HEK293 (cell line): ENCODE measurements around the gene GTSE1.

Experiments used
- EGR2 ChIP-seq: fragments of 450-650 bp; formaldehyde crosslinking; IDR thresholded peaks from 2 replicates; pipeline ENCODE4 v1.5.1; 2016; ENCODE audit warnings: low read depth, missing biosample characterization, missing genetic modification characterization
- GLI4 ChIP-seq: fragments of 450-650 bp; formaldehyde crosslinking; IDR thresholded peaks from 2 replicates; pipeline ENCODE4 v1.5.1; 2016; ENCODE audit warnings: missing biosample characterization, missing genetic modification characterization
- HOXA7 ChIP-seq: sonication (generic); formaldehyde crosslinking; IDR thresholded peaks from 2 replicates; pipeline ENCODE4 v1.8.1; 2022; ENCODE audit warnings: missing genetic modification reagents, borderline replicate concordance
- SCRT2 ChIP-seq: fragments of 450-650 bp; formaldehyde crosslinking; IDR thresholded peaks from 2 replicates; pipeline ENCODE4 v1.5.1; 2016; ENCODE audit warnings: missing biosample characterization, missing genetic modification characterization
- ZNF157 ChIP-seq: fragments of 450-650 bp; formaldehyde crosslinking; IDR thresholded peaks from 2 replicates; pipeline ENCODE4 v1.5.1; 2016; ENCODE audit warnings: missing biosample characterization, missing genetic modification characterization
- ZNF174 ChIP-seq: fragments of 450-650 bp; formaldehyde crosslinking; IDR thresholded peaks from 2 replicates; pipeline ENCODE4 v1.5.0; 2017; ENCODE audit warnings: missing biosample characterization, mild to moderate bottlenecking, missing genetic modification characterization
- ZNF211 ChIP-seq: fragments of 450-650 bp; formaldehyde crosslinking; IDR thresholded peaks from 2 replicates; pipeline ENCODE4 v1.5.1; 2016; ENCODE audit warnings: low read depth, missing biosample characterization, missing genetic modification characterization
- ZNF214 ChIP-seq: fragments of 450-650 bp; formaldehyde crosslinking; IDR thresholded peaks from 2 replicates; pipeline ENCODE4 v1.5.1; 2017; ENCODE audit warnings: missing biosample characterization, mild to moderate bottlenecking, missing genetic modification characterization, borderline replicate concordance
- ZNF23 ChIP-seq: fragments of 450-650 bp; formaldehyde crosslinking; IDR thresholded peaks from 2 replicates; pipeline ENCODE4 v1.5.1; 2016; ENCODE audit warnings: missing biosample characterization, missing genetic modification characterization, borderline replicate concordance
- ZNF292 ChIP-seq: fragments of 450-650 bp; formaldehyde crosslinking; IDR thresholded peaks from 2 replicates; pipeline ENCODE4 v1.5.1; 2016; ENCODE audit warnings: low read depth, missing biosample characterization, missing genetic modification characterization, borderline replicate concordance
- ZNF37A ChIP-seq: fragments of 450-650 bp; IDR thresholded peaks from 2 replicates; pipeline ENCODE4 v1.5.1; 2018; ENCODE audit warnings: missing biosample characterization, missing genetic modification characterization
- ZNF394 ChIP-seq: fragments of 450-650 bp; formaldehyde crosslinking; IDR thresholded peaks from 2 replicates; pipeline ENCODE4 v1.5.1; 2016; ENCODE audit warnings: missing biosample characterization, missing genetic modification characterization, mild to moderate bottlenecking, moderate library complexity, borderline replicate concordance
- ZNF629 ChIP-seq: fragments of 450-650 bp; formaldehyde crosslinking; IDR thresholded peaks from 2 replicates; pipeline ENCODE4 v1.5.1; 2017; ENCODE audit warnings: missing biosample characterization, missing genetic modification characterization
- ZNF701 ChIP-seq: fragments of 450-650 bp; formaldehyde crosslinking; IDR thresholded peaks from 2 replicates; pipeline ENCODE4 v1.5.1; 2016; ENCODE audit warnings: missing biosample characterization, missing genetic modification characterization
- ZSCAN23 ChIP-seq: fragments of 450-650 bp; formaldehyde crosslinking; IDR thresholded peaks from 2 replicates; pipeline ENCODE4 v1.5.1; 2016; ENCODE audit warnings: missing biosample characterization, missing genetic modification characterization
- TF ChIP-seq, protein P1 (sequence below): fragments of 450-650 bp; formaldehyde crosslinking; IDR thresholded peaks from 2 replicates; pipeline ENCODE4 v1.5.1; 2016; ENCODE audit warnings: missing biosample characterization, missing genetic modification characterization, borderline replicate concordance
- TF ChIP-seq, protein P2 (sequence below): fragments of 450-650 bp; formaldehyde crosslinking; IDR thresholded peaks from 2 replicates; pipeline ENCODE4 v1.5.1; 2017; ENCODE audit warnings: missing biosample characterization, missing genetic modification characterization
- TF ChIP-seq, protein P3 (sequence below): fragments of 450-650 bp; formaldehyde crosslinking; IDR thresholded peaks from 2 replicates; pipeline ENCODE4 v1.5.1; 2016; ENCODE audit warnings: missing biosample characterization, missing genetic modification characterization
- TF ChIP-seq, protein P4 (sequence below): fragments of 450-650 bp; formaldehyde crosslinking; IDR thresholded peaks from 2 replicates; pipeline ENCODE4 v1.5.1; 2016; ENCODE audit warnings: missing biosample characterization, missing genetic modification characterization
- TF ChIP-seq, protein P5 (sequence below): fragments of 450-650 bp; formaldehyde crosslinking; IDR thresholded peaks from 2 replicates; pipeline ENCODE4 v1.5.1; 2016; ENCODE audit warnings: missing biosample characterization, missing genetic modification characterization, low read depth
- TF ChIP-seq, protein P6 (sequence below): fragments of 450-650 bp; formaldehyde crosslinking; IDR thresholded peaks from 2 replicates; pipeline ENCODE4 v1.5.1; 2016; ENCODE audit warnings: missing biosample characterization, missing genetic modification characterization
- TF ChIP-seq, protein P7 (sequence below): sonication (generic); formaldehyde crosslinking; IDR thresholded peaks from 2 replicates; pipeline ENCODE4 v1.8.1; 2022; ENCODE audit warnings: mild to moderate bottlenecking, moderate library complexity, missing genetic modification reagents

The GTSE1 gene

DNA sequence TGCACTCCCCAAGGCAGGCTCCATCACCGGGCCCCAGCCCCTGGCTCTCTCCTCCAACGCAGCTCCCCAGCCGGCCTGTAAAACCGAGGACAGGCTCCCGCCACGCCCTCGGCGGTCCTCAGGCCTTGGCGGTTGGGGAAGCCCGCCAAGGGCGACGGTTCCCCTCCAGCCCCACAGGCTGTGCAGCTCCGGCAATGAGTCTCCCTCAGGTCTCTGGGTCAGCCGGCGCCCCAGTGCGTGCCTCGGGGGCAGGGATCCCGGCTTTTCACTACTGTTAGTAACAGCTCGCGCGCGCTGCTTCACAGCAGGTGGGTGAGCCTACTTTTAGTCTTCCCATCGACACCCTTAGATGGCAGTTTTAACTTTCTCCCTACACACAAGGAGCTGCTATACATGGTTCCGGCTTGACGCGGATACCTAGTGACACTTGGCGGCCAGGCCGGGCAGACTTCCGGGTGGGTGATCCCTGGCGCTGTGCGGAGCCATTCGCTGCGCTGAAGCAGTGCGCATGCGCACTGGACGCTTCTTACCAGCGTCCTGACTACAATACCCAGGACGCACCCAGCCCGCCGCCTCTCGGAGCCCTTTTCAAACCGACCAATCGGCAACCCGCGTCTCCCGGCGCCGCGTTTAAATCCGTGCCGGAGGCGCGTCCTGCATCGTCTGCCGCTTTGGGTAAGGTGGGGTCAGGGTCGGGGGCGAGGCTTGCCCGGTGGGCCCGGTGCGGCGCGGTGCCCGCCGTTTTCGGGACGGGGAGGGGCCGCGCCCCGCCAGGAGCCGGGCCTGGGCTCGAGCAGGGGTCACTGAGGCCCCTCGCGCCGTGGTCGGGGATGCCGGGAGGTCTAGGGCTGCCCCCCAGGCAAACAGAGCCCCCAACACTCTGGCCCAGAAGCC lies at the start of gene GTSE1 (continued):
- TF ChIP-seq, protein P1, sequence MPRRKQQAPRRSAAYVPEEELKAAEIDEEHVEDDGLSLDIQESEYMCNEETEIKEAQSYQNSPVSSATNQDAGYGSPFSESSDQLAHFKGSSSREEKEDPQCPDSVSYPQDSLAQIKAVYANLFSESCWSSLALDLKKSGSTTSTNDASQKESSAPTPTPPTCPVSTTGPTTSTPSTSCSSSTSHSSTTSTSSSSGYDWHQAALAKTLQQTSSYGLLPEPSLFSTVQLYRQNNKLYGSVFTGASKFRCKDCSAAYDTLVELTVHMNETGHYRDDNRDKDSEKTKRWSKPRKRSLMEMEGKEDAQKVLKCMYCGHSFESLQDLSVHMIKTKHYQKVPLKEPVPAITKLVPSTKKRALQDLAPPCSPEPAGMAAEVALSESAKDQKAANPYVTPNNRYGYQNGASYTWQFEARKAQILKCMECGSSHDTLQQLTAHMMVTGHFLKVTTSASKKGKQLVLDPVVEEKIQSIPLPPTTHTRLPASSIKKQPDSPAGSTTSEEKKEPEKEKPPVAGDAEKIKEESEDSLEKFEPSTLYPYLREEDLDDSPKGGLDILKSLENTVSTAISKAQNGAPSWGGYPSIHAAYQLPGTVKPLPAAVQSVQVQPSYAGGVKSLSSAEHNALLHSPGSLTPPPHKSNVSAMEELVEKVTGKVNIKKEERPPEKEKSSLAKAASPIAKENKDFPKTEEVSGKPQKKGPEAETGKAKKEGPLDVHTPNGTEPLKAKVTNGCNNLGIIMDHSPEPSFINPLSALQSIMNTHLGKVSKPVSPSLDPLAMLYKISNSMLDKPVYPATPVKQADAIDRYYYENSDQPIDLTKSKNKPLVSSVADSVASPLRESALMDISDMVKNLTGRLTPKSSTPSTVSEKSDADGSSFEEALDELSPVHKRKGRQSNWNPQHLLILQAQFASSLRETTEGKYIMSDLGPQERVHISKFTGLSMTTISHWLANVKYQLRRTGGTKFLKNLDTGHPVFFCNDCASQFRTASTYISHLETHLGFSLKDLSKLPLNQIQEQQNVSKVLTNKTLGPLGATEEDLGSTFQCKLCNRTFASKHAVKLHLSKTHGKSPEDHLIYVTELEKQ (tag by site-specific recombination): no peak
- TF ChIP-seq ZNF701 (tag by site-specific recombination) (no peak), ZNF394 (tag by site-specific recombination) (peak; percentile 33; the same call in 1 of the 2 replicates), ZNF292 (tag by site-specific recombination) (no peak), ZNF37A (tag by site-specific recombination) (no peak), ZNF211 (tag by site-specific recombination) (no peak), ZNF174 (tag by site-specific recombination) (no peak), ZSCAN23 (tag by site-specific recombination) (no peak), ZNF629 (tag by site-specific recombination) (0 out of 2 replicates have a peak, but pooled peaks have one; percentile 10), ZNF23 (tag by site-specific recombination) (no peak), ZNF157 (tag by site-specific recombination) (no peak), HOXA7 (no peak), SCRT2 (no peak), EGR2 (0 out of 2 replicates have a peak, but pooled peaks have one; percentile 3), ZNF214 (tag by site-specific recombination) (no peak), GLI4 (tag by site-specific recombination) (no peak)
- TF ChIP-seq, protein P2, sequence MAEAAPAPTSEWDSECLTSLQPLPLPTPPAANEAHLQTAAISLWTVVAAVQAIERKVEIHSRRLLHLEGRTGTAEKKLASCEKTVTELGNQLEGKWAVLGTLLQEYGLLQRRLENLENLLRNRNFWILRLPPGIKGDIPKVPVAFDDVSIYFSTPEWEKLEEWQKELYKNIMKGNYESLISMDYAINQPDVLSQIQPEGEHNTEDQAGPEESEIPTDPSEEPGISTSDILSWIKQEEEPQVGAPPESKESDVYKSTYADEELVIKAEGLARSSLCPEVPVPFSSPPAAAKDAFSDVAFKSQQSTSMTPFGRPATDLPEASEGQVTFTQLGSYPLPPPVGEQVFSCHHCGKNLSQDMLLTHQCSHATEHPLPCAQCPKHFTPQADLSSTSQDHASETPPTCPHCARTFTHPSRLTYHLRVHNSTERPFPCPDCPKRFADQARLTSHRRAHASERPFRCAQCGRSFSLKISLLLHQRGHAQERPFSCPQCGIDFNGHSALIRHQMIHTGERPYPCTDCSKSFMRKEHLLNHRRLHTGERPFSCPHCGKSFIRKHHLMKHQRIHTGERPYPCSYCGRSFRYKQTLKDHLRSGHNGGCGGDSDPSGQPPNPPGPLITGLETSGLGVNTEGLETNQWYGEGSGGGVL (tag by site-specific recombination): no peak
- TF ChIP-seq, protein P3, sequence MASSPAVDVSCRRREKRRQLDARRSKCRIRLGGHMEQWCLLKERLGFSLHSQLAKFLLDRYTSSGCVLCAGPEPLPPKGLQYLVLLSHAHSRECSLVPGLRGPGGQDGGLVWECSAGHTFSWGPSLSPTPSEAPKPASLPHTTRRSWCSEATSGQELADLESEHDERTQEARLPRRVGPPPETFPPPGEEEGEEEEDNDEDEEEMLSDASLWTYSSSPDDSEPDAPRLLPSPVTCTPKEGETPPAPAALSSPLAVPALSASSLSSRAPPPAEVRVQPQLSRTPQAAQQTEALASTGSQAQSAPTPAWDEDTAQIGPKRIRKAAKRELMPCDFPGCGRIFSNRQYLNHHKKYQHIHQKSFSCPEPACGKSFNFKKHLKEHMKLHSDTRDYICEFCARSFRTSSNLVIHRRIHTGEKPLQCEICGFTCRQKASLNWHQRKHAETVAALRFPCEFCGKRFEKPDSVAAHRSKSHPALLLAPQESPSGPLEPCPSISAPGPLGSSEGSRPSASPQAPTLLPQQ: peak; percentile 77; the same call in 1 of the 2 replicates
- TF ChIP-seq, protein P4, sequence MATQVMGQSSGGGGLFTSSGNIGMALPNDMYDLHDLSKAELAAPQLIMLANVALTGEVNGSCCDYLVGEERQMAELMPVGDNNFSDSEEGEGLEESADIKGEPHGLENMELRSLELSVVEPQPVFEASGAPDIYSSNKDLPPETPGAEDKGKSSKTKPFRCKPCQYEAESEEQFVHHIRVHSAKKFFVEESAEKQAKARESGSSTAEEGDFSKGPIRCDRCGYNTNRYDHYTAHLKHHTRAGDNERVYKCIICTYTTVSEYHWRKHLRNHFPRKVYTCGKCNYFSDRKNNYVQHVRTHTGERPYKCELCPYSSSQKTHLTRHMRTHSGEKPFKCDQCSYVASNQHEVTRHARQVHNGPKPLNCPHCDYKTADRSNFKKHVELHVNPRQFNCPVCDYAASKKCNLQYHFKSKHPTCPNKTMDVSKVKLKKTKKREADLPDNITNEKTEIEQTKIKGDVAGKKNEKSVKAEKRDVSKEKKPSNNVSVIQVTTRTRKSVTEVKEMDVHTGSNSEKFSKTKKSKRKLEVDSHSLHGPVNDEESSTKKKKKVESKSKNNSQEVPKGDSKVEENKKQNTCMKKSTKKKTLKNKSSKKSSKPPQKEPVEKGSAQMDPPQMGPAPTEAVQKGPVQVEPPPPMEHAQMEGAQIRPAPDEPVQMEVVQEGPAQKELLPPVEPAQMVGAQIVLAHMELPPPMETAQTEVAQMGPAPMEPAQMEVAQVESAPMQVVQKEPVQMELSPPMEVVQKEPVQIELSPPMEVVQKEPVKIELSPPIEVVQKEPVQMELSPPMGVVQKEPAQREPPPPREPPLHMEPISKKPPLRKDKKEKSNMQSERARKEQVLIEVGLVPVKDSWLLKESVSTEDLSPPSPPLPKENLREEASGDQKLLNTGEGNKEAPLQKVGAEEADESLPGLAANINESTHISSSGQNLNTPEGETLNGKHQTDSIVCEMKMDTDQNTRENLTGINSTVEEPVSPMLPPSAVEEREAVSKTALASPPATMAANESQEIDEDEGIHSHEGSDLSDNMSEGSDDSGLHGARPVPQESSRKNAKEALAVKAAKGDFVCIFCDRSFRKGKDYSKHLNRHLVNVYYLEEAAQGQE (tag by site-specific recombination): no peak
- TF ChIP-seq, protein P5, sequence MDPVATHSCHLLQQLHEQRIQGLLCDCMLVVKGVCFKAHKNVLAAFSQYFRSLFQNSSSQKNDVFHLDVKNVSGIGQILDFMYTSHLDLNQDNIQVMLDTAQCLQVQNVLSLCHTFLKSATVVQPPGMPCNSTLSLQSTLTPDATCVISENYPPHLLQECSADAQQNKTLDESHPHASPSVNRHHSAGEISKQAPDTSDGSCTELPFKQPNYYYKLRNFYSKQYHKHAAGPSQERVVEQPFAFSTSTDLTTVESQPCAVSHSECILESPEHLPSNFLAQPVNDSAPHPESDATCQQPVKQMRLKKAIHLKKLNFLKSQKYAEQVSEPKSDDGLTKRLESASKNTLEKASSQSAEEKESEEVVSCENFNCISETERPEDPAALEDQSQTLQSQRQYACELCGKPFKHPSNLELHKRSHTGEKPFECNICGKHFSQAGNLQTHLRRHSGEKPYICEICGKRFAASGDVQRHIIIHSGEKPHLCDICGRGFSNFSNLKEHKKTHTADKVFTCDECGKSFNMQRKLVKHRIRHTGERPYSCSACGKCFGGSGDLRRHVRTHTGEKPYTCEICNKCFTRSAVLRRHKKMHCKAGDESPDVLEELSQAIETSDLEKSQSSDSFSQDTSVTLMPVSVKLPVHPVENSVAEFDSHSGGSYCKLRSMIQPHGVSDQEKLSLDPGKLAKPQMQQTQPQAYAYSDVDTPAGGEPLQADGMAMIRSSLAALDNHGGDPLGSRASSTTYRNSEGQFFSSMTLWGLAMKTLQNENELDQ (tag by site-specific recombination): no peak
- TF ChIP-seq, protein P6, sequence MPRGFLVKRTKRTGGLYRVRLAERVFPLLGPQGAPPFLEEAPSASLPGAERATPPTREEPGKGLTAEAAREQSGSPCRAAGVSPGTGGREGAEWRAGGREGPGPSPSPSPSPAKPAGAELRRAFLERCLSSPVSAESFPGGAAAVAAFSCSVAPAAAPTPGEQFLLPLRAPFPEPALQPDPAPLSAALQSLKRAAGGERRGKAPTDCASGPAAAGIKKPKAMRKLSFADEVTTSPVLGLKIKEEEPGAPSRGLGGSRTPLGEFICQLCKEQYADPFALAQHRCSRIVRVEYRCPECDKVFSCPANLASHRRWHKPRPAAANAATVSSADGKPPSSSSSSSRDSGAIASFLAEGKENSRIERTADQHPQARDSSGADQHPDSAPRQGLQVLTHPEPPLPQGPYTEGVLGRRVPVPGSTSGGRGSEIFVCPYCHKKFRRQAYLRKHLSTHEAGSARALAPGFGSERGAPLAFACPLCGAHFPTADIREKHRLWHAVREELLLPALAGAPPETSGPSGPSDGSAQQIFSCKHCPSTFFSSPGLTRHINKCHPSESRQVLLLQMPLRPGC (tag by site-specific recombination): no peak
- TF ChIP-seq, protein P7, sequence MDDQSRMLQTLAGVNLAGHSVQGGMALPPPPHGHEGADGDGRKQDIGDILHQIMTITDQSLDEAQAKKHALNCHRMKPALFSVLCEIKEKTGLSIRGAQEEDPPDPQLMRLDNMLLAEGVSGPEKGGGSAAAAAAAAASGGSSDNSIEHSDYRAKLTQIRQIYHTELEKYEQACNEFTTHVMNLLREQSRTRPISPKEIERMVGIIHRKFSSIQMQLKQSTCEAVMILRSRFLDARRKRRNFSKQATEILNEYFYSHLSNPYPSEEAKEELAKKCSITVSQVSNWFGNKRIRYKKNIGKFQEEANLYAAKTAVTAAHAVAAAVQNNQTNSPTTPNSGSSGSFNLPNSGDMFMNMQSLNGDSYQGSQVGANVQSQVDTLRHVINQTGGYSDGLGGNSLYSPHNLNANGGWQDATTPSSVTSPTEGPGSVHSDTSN: no peak; the same call in none of the 2 replicates
